Tibial artery (tissue), 4 donors: ENCODE data around the gene SSH3.

Experiments used
- DNase-seq, 2 donors: peaks; one replicate each; pipeline ENCODE4 v3.0.0-alpha.2; 2019
- H3K27ac ChIP-seq, 2 donors: fragments of 200-600 bp; sonication (generic) in 1 of 2; 1 replicate in 1 of 2; 2 replicates in 1 of 2; pipeline ENCODE4 v1.5.1; 2018 to 2019; ENCODE audit warnings: mild to moderate bottlenecking in 1 of 2
- H3K27me3 ChIP-seq, 2 donors: fragments of 200-600 bp; sonication (generic) in 1 of 2; one replicate each; pipeline versions ENCODE4 v1.5.1 to v1.6.0; 2016 to 2019
- H3K36me3 ChIP-seq, 3 donors: fragments of 200-600 bp; sonication (generic) in 2 of 3; one replicate each; pipeline ENCODE4 v1.5.1; 2016 to 2019; ENCODE audit warnings: mild to moderate bottlenecking in 2 of 3
- H3K4me1 ChIP-seq, 4 donors: fragments of 200-600 bp; sonication (generic) in 2 of 4; 1 replicate in 3 of 4; 2 replicates in 1 of 4; pipeline ENCODE4 v1.5.1; 2016 to 2019
- H3K4me3 ChIP-seq, 2 donors: fragments of 200-600 bp; sonication (generic) in 1 of 2; 1 replicate in 1 of 2; 2 replicates in 1 of 2; pipeline ENCODE4 v1.5.1; 2018 to 2019; ENCODE audit warnings: mild to moderate bottlenecking in 2 of 2
- H3K9me3 ChIP-seq, 3 donors: fragments of 200-600 bp; sonication (generic) in 1 of 3; one replicate each; pipeline ENCODE4 v1.5.1; 2016 to 2019
- CTCF ChIP-seq, 2 experiments: fragments of 200-600 bp in 1 of 2; fragments of 450-650 bp in 1 of 2; IDR thresholded peaks; one replicate each; pipeline ENCODE4 v1.5.1; 2017 to 2019; ENCODE audit warnings: antibody characterized with exemption in 2 of 2, mild to moderate bottlenecking in 1 of 2, moderate library complexity in 1 of 2
- intact Hi-C: fragments of 100-400 bp; cut with DNase I; formaldehyde crosslinking; loops from one replicate; pipeline ENCODE4 v1.15.0; 2023; ENCODE audit warnings: low total_unique reads

SSH3 gene

GRCh38 chr11:67287355-67288197 lies 15.8 kb upstream of the SSH3 start:
- peak overlapping the region; percentile 93 to 94 for H3K27ac ChIP-seq
- no peaks in the 10 kb centered on the region for H3K9me3 ChIP-seq
- peak overlapping the region; percentile 69 to 73 for H3K4me3 ChIP-seq
- intact Hi-C loops: no loop called here
- peaks cover 7 to 39% (median 26%) of the 10 kb centered on the region in 4 donors for H3K4me1 ChIP-seq
- TF ChIP-seq CTCF (IDR thresholded peaks at IDR 0.05): no peak
- H3K36me3 ChIP-seq: peaks cover 42 to 66% (median 54%) of the 10 kb centered on the region in 3 donors
- no peak for DNase-seq
- H3K27me3 ChIP-seq: no peaks in the 10 kb centered on the region

- DNase-seq: no peak
- Histone ChIP-seq H3K9me3 (no peaks in the 10 kb centered on the region), H3K4me1 (peaks cover 7 to 39% (median 26%) of the 10 kb centered on the region in 4 donors), H3K4me3 (peak overlapping the region; percentile 69 to 73), H3K36me3 (peaks cover 37 to 63% (median 49%) of the 10 kb centered on the region in 3 donors), H3K27me3 (no peaks in the 10 kb centered on the region), H3K27ac (peak overlapping the region; percentile 93 to 94)
- intact Hi-C loops: no loop called here
- no peak for TF ChIP-seq CTCF (IDR thresholded peaks at IDR 0.05)
These were observed 15.2 kb upstream of the SSH3 start for GRCh38 chr11:67288198-67288451.

GRCh38 chr11:67288452-67289225 lies 14.7 kb upstream of the SSH3 start:
- peak in 1 of 2 experiments; percentile 48 for TF ChIP-seq CTCF (IDR thresholded peaks at IDR 0.05)
- Histone ChIP-seq H3K27ac (peak overlapping the region; percentile 93 to 94), H3K36me3 (peaks cover 31 to 58% (median 49%) of the 10 kb centered on the region in 3 donors), H3K4me1 (peaks cover 7 to 39% (median 26%) of the 10 kb centered on the region in 4 donors), H3K27me3 (no peaks in the 10 kb centered on the region), H3K9me3 (no peaks in the 10 kb centered on the region), H3K4me3 (peak overlapping the region; percentile 69 to 73)
- intact Hi-C loops: loop anchor here (1.0 kb wide), 1 partner anchor 29 kb away; no protein-coding TSS in a partner anchor
- DNase-seq: peak; percentile 91 to 96

- intact Hi-C loops: loop anchor here (1.0 kb wide), 1 partner anchor 28 kb away; no protein-coding TSS in a partner anchor
- no peaks in the 10 kb centered on the region for H3K9me3 ChIP-seq
- H3K4me3 ChIP-seq: peak within 1 kb of the TSS; percentile 69 to 73
- H3K27ac ChIP-seq: peak within 1 kb of the TSS; percentile 93 to 94
- DNase-seq: no peak
- TF ChIP-seq CTCF (IDR thresholded peaks at IDR 0.05): no peak
- no peaks in the 10 kb centered on the region for H3K27me3 ChIP-seq
- H3K36me3 ChIP-seq: peaks cover 25 to 52% (median 43%) of the 10 kb centered on the region in 3 donors
- H3K4me1 ChIP-seq: peaks cover 7 to 39% (median 26%) of the 10 kb centered on the region in 4 donors
These were observed 14.1 kb upstream of the SSH3 start, which contains the start of gene ANKRD13D for GRCh38 chr11:67289226-67289650. ANKRD13D (plus strand) TSS chr11:67289303; CDS start chr11:67289461, 158 bp downstream.

- H3K27ac ChIP-seq: peak overlapping the region; percentile 93 to 94
- H3K4me3 ChIP-seq: peak overlapping the region; percentile 69 to 73
- no peaks in the 10 kb centered on the region for H3K9me3 ChIP-seq
- no peaks in the 10 kb centered on the region for H3K27me3 ChIP-seq
- H3K4me1 ChIP-seq: peaks cover 7 to 39% (median 26%) of the 10 kb centered on the region in 4 donors
- DNase-seq: no peak
- no peak for TF ChIP-seq CTCF (IDR thresholded peaks at IDR 0.05)
- H3K36me3 ChIP-seq: peaks cover 21 to 50% (median 43%) of the 10 kb centered on the region in 3 donors
- intact Hi-C loops: loop anchor here (1.0 kb wide), 1 partner anchor 27 kb away; no protein-coding TSS in a partner anchor
These were observed 13.5 kb upstream of the SSH3 start for GRCh38 chr11:67289651-67290479.
